ENCODE measurements around the gene CD27.
A peak's percentile ranks its signal among the peaks of the same experiment; 100 is the strongest.

The CD27 gene

DNA sequence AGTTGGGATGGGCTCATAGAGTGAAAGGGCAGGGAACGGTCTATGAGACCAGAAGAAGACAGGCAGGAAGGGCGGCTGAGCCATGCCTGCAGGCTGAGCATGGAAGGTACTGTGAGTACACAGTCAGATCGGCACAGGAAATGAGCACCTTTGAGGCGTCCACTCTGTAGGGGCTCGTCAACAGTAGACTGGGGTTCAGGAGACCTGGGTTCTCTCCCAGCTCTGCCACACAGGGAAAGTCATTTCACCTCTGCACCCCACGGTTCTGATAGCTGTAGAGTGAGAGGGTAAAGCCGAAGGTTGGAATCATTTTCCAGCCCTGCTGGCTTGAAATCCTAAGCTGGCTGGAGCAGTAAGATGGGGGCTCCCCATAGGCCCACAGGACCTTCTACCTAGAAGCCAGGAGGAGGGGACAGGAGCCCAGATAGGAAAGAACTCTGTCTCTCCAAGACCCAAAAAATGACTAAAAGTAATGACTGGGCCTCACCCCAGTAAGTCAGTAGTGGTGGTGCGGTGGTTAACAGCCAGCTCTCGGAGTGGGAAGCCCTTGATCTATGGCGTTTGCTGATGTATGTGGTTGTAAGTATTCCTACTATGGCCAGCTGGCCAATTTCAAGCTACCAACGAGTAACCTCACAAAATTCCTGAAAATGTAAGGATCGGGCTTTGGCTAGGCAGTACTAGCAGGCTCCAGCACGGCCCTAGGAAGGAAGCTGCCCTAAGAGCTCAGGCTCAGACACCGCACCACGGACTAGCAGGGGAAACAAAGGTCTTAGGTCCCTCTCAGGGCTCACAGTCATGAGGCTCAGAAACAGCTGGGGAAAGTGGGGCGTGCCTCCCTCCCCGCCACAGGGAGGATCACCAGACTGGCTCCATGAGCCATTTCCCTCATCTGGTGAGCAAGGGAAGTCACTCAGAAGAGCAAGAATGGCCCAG, 10.3 kb upstream of the CD27 start:
- no peak for DNase-seq (ENCODE audit: low read depth in 2 of 2)

DNA sequence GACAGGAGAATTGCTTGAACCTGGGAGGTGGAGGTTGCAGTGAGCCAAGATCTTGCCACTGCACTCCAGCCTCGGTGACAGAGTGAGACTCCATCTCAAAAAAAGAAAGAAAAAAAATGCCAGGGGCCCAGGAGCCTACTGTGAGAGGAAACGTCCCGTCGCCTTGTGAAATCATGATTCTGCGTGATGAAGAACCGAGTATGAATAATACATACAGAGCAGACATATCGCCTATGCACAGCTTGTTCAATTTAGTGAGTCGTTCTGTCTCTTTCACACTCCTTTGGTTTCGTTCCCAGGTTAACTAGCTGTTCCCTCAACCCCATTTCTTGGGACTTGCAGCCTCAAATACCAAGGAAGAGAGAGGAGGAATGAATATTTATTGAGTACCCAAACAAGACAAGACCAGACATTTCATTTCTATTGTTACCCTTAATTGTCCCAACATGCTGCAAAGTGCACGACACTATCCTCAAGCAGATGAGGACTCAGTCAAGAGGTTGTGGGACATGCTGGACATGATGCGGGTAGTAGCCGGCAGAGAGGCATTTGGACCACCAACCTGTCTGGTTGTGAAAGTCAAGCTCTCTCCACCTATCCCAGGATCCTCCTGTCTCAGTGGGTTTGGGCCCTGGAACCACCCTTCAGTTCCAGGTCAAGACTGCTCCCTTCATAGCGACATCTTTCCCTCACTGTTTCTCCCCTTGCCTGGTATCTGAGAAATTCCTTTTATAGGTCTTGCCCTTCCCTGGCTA, 8.6 kb upstream of the CD27 start:
- DNase-seq (ENCODE audit: low read depth in 2 of 2) = no peak

DNA sequence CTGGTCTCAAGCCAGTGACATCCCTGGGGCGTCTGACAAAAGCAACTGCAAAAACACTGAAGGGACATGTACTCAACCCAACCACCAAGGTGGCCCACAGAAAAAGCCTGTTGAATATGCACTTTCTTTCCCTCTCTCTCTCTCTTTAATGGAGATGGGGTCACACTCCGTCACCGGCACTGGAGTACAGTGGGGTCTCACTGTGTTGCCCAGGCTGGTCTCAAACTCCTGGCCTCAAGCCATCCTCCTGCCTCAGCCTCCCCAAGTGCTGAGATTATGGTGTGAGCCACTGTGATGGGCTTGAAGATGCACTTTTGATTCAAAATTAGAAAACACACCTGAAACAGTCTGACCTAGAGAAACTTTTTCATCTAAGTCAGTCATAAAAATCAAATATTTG, 7.2 kb upstream of the CD27 start:
- DNase-seq (ENCODE audit: low read depth in 2 of 2) = no peak

DNA sequence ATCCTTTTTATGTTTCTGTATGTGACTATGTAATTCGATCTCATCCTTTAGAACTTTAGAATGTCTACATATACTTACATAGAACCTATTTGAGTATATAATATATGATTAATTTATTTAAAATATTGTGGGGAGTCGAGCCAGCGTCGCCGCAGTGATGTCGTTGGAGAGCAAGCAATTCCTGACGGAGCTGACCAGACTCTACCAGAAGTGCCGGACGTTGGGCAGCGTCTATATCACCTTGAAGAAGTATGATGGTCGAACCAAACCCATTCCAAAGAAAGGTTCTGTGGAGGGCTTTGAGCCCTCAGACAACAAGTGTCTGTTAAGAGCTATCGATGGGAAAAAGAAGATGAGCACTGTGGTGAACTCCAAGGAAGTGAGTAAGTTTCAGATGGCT, 6.4 kb upstream of the CD27 start:
- DNase-seq (ENCODE audit: low read depth in 2 of 2) = no peak

DNA sequence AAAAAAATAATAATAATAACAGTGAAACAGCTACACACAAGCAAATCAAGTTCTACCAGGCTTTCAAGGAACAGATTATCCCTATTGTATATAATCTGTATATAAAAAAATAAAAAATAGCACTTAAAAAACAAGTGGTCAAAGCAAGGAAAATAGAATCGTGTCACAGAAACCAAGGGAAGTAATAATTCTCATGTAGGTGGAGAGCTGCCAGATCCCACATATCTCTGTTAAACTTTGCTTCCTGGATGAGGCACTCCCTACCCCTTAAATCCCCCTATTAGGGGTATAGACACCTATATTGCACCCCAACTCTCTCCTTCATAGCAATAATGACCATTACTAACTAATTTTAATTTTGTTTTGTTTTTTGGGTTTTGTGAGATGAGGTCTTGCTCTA, 4.4 kb upstream of the CD27 start:
- DNase-seq (ENCODE audit: low read depth in 2 of 2) = no peak

DNA sequence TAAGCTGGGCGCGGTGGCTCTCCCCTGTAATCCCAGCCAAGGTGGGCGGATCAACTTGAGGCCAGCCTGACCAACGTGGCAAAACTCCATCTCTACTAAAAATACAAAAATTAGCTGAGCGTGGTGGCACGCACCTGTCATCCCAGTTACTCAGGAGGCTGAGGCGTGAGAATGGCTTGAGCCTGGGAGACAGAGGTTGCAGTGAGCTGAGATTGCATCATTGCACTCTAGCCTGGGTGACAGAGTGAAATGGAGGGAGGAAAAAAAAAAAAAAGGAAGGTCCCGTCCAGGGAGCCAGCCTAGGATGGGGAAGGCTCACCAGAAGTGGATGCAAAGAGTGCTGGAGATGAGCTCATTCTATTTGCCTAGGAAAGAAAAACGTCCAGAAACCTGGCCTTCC, 1.9 kb upstream of the CD27 start:
- no peak for DNase-seq (ENCODE audit: low read depth in 2 of 2)

DNA sequence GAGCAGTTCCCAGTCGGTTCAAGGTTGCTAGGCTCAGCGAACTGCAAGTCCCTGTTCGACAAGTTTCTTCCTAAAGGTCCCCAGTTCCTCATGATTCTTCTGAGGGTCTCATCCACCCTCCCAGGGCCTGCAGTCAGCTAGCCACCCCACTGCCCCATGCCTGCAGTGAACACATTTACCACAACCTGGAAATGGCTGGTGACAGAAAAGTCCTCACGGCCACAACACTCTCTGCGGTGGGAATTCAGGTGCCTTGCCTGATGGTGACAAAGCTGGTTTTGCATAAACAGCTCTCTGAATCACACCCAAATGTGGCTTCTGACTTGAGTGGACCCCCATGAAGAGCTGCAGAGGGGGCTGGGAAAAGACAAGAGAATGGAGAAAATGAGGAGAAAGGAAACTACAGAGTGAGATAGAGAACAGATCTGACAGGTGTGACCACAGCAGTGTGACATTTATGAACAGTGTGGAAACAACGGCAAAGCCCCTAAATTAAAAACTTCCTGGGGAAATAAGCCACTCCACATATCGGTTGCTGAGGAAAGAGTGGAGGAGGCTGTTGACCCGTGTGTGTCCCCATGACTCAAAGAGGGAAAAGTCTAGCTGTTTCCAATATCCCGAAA, 1.3 kb upstream of the CD27 start:
- peak in 1 of 2 donors; percentile 55 for DNase-seq (ENCODE audit: low read depth in 2 of 2)

DNA sequence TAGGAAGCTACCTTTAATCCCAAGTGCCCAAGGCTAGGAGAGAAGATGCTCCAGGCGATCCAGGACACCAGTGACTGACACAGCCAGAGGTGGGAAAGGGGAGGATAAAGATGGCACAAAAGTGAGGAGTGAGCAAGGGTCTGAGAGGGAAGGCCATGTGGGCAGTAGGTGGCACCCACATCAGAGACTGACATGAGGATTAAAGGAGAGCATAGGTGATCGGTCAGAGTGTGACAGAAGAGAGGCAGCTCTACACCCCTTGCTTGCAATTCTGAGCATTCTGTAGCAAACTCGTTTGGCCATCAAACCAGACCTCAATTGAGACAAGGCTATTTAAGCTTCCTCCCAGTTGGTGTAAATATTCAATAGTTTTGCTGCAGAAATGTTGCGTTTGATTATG, 724 bp upstream of the CD27 start:
- no peak for DNase-seq (ENCODE audit: low read depth in 2 of 2)

DNA sequence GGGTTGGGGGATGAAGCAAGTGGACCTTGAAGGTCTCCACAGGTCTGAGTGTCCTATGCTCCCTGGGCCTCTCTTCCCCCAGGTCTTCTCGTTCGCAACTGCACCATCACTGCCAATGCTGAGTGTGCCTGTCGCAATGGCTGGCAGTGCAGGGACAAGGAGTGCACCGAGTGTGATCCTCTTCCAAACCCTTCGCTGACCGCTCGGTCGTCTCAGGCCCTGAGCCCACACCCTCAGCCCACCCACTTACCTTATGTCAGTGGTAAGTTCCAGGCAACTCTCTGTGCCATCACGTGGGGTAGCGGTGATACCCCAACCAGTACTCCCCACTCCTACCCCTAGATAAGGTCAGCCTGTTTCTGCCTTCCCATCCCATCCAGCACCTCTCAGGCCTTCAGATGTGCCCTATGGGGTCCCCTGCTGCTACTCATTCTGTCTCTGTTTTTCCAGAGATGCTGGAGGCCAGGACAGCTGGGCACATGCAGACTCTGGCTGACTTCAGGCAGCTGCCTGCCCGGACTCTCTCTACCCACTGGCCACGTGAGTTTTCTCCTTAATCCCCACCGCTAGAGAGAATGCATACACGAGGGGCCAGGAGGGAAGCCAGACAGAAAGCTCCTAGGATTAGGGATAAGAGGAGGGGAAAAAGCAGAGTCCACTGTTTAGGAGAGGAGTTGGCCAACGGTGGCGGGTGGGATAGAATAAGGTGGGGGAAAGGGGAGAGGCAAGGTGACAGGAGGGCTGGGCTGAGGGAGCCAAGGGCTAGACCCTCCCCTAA, 5.5 kb downstream of the CD27 start:
- DNase-seq (ENCODE audit: low read depth in 2 of 2) = no peak

DNA sequence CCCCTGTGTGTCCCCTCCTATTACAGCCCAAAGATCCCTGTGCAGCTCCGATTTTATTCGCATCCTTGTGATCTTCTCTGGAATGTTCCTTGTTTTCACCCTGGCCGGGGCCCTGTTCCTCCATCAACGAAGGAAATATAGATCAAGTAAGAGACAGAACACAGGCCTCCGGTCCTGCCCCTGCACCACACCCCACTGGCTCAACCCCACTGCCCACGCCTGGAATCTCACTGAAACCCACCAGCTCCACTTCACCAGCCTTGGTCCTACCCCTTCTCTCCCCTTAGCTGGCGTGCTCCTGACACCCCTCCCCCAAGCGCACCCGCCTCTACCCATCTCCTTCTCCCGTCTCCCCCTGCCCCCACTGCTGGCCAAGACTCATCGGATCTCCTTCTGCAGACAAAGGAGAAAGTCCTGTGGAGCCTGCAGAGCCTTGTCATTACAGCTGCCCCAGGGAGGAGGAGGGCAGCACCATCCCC, 6.2 kb downstream of the CD27 start:
- no peak for DNase-seq (ENCODE audit: low read depth in 2 of 2)

DNA sequence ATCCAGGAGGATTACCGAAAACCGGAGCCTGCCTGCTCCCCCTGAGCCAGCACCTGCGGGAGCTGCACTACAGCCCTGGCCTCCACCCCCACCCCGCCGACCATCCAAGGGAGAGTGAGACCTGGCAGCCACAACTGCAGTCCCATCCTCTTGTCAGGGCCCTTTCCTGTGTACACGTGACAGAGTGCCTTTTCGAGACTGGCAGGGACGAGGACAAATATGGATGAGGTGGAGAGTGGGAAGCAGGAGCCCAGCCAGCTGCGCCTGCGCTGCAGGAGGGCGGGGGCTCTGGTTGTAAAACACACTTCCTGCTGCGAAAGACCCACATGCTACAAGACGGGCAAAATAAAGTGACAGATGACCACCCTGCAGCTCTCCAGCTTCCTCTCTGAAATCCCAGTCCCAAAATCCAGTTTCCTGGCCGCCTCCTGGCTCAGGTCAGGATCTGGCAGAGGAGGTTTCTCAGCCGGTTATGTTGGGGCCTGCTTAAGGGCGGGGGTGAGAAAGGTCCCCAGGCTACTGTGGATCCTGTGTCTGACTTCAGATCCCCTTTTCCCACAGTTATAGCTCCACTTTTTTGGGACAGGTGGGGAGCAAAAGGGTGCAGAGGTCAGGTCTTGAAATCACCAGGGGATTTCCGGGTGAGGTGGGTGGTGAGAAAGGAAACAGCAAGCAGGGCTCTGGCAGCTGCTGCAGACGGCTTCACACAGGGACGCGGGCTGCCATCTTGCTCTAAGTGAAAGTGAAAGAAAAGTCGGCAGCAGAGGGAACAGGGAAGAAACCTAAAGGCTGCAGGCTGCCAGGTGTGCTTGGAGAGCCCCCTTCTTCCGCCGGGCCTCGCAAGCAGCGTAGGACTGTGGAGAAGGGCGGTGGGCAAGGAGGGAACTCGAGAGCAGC, 6.8 kb downstream of the CD27 start, which contains the start of gene TAPBPL:
TSS of gene TAPBPL (plus strand) at position 695 of the 897 bp plus-strand sequence. CDS start 207 bp downstream, outside the sequence.
- DNase-seq (ENCODE audit: low read depth in 2 of 2) = peak in 1 of 2 donors; percentile 77

DNA sequence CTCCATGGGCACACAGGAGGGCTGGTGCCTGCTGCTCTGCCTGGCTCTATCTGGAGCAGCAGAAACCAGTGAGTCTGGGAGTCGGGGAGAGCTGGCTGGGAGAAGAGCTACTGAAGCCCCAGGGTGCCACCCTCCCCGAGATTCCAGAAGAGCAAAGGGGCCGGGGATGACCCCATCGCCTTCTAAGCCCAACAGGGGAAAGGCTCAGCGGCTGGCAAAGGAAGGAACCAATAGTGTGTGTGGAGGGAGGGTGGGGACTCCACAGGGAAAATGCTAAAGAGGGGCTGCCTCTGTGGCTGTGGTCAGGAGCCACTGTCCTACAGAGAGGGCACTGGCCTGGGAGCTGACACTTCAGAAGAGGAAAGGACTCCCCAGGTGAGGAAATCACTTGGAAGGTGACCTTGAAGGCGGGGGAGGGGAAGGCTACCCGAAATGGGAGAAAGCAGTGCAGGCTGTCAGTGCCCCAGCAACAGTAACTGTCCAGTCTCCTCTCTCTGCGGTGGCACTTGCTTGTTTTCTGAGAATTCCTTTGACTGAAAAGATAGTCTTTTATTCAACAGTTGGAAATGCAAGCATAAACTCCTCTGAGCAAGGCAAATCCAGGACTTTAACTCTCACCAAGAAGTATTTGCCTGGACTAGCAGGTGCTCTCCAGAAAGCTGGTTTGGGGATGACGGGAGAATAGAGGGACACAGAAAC, 7.6 kb downstream of the CD27 start:
- no peak for DNase-seq (ENCODE audit: low read depth in 2 of 2)

DNA sequence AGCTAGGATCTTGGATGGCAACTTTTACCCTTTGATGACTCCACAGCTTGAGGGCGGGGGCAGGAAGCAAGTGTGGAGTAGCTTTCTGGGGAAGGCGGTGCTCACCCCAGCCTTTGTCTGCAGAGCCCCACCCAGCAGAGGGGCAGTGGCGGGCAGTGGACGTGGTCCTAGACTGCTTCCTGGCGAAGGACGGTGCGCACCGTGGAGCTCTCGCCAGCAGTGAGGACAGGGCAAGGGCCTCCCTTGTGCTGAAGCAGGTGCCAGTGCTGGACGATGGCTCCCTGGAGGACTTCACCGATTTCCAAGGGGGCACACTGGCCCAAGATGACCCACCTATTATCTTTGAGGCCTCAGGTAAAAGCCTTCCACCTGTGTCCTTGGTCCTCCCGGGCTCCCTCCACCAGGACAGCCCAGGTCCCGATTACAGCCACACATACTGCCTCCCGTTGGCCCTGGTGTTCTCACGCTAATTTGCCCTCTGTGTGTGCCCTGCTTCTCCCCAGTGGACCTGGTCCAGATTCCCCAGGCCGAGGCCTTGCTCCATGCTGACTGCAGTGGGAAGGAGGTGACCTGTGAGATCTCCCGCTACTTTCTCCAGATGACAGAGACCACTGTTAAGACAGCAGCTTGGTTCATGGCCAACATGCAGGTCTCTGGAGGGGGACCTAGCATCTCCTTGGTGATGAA, 8.3 kb downstream of the CD27 start:
- DNase-seq (ENCODE audit: low read depth in 2 of 2) = no peak

DNA sequence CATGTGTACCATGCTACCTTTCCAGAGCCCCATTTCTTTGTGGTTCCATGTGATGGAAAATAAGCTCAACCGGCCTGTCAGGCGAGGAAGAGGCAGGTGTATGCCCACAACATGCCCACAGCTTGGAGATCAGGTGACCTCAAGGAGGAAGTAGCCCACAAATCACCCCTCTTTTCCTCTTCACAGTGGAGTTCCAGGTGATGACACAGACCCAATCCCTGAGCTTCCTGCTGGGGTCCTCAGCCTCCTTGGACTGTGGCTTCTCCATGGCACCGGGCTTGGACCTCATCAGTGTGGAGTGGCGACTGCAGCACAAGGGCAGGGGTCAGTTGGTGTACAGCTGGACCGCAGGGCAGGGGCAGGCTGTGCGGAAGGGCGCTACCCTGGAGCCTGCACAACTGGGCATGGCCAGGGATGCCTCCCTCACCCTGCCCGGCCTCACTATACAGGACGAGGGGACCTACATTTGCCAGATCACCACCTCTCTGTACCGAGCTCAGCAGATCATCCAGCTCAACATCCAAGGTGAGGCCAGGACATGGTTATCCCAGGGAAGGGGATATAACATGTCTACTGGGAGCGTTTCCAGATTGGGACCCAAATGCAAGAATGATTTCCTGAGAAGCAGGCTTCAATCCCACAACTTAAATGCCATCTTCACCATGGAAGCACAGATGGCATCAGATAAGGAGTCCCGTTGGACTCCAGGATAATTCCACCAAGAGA, 12.6 kb downstream of the CD27 start:
- no peak for DNase-seq (ENCODE audit: low read depth in 2 of 2)

DNA sequence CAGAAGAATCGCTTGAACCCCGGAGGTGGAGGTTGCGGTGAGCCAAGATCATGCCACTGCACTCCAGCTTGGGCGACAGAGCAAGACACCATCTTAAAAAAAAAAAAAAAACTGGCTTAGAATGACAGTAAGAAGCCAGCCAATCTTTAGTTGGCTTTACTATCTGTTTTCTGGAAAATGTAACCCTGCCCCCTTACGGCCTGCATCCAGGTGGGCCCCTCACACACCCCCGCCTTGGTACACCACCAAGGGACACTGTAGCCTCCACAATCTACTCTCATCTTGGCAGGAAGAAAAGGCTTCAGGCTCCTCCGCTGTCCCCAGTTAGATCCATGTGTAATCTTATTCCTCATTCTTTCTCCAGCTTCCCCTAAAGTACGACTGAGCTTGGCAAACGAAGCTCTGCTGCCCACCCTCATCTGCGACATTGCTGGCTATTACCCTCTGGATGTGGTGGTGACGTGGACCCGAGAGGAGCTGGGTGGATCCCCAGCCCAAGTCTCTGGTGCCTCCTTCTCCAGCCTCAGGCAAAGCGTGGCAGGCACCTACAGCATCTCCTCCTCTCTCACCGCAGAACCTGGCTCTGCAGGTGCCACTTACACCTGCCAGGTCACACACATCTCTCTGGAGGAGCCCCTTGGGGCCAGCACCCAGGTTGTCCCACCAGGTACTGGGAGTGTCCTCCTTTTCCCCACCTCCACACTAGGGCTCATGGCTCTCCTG, 13.7 kb downstream of the CD27 start:
- no peak for DNase-seq (ENCODE audit: low read depth in 2 of 2)

DNA sequence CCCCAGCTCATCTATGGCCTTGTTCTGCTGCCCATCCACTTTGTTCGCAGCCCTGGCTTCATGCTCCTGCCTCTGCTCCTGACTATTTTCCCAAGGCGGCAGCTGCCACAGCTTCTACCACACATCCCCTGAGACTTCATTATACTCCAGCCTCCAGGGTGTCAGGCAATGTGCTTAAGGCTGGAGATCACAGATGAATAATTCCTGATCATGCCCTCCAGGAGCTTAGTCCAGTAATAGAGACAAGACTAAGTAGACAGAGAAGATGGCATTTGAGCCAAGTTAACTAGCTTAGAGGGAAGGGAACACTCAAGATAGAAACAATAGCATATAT, 14.2 kb downstream of the CD27 start:
- no peak for DNase-seq (ENCODE audit: low read depth in 2 of 2)

DNA sequence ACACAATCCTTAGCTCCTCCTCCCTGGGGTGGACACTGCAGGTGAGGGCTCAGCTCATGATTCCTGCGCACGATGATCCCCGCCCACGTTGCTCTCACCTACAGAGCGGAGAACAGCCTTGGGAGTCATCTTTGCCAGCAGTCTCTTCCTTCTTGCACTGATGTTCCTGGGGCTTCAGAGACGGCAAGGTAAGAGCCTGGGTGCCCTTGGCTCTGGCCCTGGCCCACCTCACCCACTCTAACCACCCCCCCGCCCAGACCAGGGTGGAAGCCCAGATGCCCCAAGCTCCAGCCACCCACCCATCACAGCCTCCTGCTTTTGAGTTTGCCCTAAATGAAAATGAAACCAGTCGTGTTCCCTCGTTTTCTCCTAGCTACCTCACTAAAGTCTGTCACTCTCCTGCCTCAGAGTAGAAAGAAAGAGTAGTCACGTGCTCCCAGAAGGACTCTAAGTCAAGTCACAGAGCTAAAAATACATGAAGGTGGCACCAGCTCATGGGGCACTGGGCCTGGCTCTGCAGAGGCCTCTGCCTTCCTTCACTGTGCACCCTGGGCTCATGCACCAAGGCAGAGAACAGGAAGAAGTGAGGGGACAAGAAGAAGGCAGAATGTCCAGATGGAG, 16.1 kb downstream of the CD27 start:
- DNase-seq (ENCODE audit: low read depth in 2 of 2) = no peak

Data from stimulated activated CD4-positive, alpha-beta T cell treated with anti-CD3 and anti-CD28 coated beads, Interleukin-4, amount 100 ng/mL, for 48 hours (primary cell).